Measurements from ENCODE around the gene CDH5.

GRCh38 chr16:66437391-66437945, 71.0 kb downstream of the CDH5 start:
- TF ChIP-seq CTCF (IDR thresholded peaks at IDR 0.05) (no peak), POLR2A (IDR thresholded peaks at IDR 0.05) (no peak)

Data from Peyer's patch (tissue), 4 donors.